Fibroblast of skin of left quadriceps (primary cell): ENCODE measurements around the gene COP1.

Experiments
- DNase-seq, 2 experiments: peaks; one replicate each; pipeline ENCODE4 v3.0.0-alpha.2; 2013; ENCODE audit warnings: low read depth in 2 of 2

Gene COP1

DNA sequence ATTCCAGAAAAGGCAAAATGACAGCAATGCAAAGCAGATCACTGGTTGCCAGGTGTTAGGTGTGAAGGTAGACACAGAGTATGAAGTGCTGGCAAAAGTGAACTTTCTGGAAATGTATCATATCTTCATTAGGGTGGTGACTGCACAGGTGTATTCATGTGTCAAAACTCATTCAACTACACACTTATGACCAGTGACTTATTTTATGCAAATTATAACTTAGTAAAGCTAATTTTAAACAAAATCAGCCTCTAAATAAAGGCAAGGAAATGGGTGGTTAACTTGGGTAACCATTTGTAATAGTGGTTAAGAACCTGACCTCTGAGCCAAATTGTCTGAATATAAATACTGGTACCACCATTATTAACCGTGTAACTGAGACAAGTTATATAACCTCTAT lies 7.4 kb downstream of the COP1 start:
- no peak for DNase-seq

DNA sequence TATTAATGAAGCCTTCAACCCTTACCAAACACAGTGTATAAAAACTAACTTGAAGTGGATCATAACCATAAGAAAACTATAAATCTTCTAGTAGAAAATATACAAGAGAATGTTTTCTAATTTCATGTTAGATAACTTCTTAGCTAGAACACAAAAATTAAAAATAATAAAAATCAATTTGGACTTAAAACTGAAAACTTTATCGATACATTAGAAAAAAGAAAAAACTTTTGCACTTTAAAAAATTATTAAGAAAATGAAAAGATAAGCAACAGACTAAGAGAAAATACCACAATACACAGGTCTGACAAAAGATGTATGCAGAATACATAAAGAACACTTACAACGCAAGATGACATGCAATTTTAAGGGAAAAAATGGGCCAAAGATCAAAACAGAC lies 8.7 kb downstream of the COP1 start:
- DNase-seq = no peak

DNA sequence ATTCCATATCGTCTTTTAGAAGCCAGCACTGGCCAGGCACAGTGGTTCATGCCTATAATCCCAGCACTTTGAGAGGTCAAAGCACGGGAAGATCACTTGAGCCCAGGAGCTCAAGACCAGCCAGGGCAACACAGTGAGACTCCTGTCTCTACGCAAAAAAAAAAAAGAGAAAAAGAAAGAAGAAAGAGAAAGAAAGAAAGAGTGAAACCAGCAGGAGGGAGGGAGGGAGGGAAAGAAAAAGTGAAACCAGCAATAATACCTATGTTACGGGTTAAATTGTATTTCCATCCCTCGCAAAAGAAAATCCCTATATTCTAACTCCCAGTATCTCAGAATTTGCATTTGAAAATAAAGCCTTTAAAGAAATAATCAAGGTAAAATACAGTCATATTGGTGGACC lies 10.4 kb downstream of the COP1 start:
- no peak for DNase-seq

GRCh38 chr1:176195547-176195946 lies 11.5 kb downstream of the COP1 start:
- no peak for DNase-seq

DNA sequence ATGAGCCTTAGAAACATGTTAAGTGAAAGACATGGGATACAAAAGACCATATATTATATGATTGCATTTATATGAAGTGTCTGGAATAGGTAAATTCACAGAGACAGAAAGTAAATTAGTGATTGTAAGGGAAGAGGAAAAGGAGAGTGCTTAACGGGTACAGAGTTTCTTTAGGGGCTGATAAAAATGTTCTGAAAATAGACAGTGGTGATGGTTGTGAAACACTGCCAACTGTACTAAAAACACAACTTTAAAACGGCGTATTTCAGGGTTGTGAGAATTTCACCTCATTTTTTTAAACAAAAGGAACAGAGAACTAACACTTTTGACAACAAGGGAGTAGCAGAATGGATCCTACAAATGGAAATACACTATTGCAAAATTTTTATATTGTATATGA lies 13.4 kb downstream of the COP1 start:
- DNase-seq = no peak

DNA sequence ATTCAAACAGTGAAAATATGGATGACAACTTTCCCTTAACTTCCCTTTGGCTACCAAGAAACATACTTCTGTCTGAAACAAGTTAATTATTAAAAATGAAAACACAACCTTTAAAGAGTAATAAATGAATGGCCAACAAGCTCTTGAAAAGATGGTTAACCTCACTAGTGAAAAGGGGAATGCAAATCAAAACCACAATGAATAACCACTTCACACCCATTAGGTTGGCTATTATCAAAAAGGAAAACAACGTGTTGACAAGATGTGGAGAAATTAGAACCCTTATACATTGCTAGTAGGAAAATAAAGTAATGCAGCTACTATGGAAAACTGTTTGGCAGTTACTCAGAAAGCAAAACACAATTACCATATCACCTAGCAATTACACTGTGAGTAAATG lies 14.1 kb downstream of the COP1 start:
- DNase-seq = no peak

- DNase-seq = no peak
These were observed 18.5 kb downstream of the COP1 start for GRCh38 chr1:176188604-176189003.

- DNase-seq = no peak
These were observed 20.1 kb downstream of the COP1 start for GRCh38 chr1:176187001-176187400.

GRCh38 chr1:176183618-176184017 lies 23.5 kb downstream of the COP1 start:
- DNase-seq = no peak

GRCh38 chr1:176178316-176178715 lies 28.8 kb downstream of the COP1 start:
- no peak for DNase-seq

- no peak for DNase-seq
These were observed 29.3 kb downstream of the COP1 start for GRCh38 chr1:176177764-176178163.

- DNase-seq = no peak
These were observed 33.0 kb downstream of the COP1 start for GRCh38 chr1:176174108-176174507.

- DNase-seq = no peak
These were observed 34.9 kb downstream of the COP1 start for GRCh38 chr1:176172215-176172614.

- DNase-seq = no peak
These were observed 39.9 kb downstream of the COP1 start for GRCh38 chr1:176167210-176167609.

DNA sequence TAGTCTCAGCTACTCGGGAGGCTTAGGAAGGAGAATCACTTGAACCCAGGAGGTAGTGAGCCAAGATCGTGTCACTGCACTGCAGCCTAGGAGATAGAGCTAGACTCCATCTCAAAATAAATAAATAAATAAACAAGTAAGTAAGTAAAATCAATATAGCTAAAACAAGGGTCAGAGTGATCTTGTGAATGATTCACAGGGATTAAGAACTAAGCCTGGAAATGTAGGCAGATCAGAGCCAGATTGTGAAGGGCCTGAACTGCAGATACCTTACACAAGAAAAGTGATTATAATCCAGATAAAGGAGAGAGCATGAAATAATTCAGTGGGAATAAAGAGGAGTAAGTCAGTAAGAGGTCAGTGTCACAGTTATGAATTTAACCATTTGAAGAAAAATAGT lies 41.5 kb downstream of the COP1 start:
- DNase-seq = no peak

DNA sequence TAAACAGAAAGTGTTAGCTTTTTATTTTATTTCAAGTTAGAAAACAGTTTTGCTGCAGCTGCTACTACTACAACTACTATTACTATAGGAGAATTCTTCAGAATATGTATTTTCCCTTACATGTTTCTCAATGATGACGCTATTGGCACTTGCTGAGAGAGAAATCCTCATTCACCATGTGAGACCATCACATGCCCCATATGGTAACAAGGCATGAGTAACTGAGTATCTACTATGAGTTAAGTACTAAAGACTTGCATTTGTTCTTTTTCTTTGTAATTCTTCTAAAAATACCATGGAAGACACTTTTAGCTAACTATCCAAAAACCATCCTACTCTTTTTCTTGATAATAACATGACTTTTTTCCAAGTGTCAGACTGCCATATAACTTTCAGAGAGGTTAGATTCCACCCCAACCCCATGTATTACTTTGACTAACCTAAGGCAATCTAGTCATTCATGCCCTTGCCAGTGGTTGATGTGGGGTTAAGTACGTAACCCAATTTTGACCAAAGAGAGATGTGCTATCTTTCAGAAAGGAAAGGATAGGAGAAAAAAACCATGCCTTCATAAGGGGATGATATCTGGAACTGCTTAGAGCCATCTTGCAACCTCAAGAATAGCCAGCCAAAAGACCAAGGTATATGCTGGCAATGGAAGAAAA lies 42.9 kb downstream of the COP1 start:
- no peak for DNase-seq

GRCh38 chr1:176159993-176160392 lies 47.1 kb downstream of the COP1 start:
- DNase-seq = no peak

GRCh38 chr1:176157995-176158394 lies 49.1 kb downstream of the COP1 start:
- no peak for DNase-seq

- no peak for DNase-seq
These were observed 56.9 kb downstream of the COP1 start for GRCh38 chr1:176149939-176150807.

DNA sequence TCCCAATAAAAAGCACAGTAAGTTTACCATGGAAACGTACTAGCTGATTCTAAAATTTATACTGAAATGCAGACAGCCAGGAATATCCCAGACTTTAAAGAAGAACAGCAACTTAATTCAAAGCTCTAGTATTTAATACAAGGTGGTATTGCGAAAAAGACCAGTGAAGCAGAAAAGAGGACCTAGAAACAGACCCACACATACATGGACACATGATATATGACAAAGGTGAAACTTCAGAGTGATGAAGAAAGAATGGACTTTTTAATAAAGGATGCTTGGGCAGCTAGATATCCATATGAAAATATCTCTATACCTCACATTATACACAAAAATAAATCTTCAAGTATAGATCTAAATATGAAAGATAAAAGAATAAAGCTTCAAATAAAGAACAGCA lies 62.6 kb downstream of the COP1 start:
- DNase-seq = no peak

GRCh38 chr1:176142973-176143372 lies 64.1 kb downstream of the COP1 start:
- no peak for DNase-seq

DNA sequence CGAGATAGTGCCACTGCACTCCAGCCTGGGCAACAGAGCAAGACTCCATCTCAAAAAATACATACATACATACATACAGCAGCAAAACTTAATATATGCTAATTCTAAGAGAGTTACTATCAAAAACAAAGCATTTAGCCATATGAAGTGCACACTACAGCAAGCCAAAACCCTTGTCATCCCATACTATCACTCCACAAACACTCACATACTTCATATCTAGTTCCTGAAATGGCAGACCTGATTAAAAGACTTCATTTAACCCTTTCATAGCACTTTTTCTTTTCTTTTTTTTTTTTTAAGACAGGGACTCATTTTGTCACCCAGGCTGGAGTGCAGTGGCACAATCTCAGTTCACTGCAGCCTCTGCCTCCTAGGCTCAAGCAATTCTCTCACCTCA lies 65.6 kb downstream of the COP1 start:
- no peak for DNase-seq

DNA sequence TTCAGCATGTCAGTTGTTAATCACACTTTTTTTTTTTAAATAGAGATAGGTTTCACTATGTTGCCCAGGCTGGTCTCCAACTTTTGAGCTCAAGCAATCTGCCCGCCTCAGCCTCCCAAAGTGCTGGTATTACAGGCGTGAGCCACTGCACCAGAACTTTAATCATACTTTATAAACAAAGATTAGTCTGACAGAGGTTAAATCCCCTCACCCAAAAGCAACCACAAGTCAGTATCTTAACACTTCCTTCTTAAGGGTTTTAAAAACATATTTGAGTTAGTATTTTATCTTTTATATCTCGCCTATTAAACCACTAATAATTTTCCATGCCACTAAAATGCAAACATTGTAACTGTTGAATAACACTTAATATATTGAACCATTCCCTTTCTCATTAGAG lies 70.2 kb downstream of the COP1 start:
- DNase-seq = no peak
